ENCODE results near the gene LLPH.

Gene LLPH

DNA sequence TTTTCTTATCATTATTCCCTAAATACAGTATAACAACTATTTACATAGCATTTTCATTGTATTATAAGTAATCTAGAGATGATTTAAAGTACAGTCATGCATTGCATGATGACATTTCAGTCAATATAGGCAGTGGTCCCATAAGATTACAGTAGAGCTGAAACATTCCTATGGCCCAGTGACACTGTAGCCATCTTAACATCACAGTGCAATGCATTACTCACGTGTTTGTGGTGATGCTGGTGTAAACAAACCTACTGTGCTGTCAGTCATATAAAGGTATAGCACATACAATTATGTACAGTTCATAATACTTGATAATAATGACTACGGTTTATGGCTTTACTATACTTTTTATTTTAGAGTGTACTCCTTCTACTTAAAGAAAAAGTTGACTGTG lies 13.3 kb downstream of the LLPH start:
- H3K79me2 ChIP-seq (ENCODE audit: insufficient read depth, low read depth), result no peaks in the 10 kb centered on the region
- H3K4me1 ChIP-seq (ENCODE audit: low read depth, poor library complexity, severe bottlenecking), result peaks cover 20% of the 10 kb centered on the region
- H3K4me2 ChIP-seq, result no peak overlapping the region
- H3K27ac ChIP-seq, result no peak overlapping the region
- H2AFZ ChIP-seq (ENCODE audit: low read depth), result no peak overlapping the region
- no peaks in the 10 kb centered on the region for H4K20me1 ChIP-seq (ENCODE audit: insufficient read depth)
- no peak overlapping the region for H3K9ac ChIP-seq
- TF ChIP-seq, protein P1, sequence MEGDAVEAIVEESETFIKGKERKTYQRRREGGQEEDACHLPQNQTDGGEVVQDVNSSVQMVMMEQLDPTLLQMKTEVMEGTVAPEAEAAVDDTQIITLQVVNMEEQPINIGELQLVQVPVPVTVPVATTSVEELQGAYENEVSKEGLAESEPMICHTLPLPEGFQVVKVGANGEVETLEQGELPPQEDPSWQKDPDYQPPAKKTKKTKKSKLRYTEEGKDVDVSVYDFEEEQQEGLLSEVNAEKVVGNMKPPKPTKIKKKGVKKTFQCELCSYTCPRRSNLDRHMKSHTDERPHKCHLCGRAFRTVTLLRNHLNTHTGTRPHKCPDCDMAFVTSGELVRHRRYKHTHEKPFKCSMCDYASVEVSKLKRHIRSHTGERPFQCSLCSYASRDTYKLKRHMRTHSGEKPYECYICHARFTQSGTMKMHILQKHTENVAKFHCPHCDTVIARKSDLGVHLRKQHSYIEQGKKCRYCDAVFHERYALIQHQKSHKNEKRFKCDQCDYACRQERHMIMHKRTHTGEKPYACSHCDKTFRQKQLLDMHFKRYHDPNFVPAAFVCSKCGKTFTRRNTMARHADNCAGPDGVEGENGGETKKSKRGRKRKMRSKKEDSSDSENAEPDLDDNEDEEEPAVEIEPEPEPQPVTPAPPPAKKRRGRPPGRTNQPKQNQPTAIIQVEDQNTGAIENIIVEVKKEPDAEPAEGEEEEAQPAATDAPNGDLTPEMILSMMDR (conservative IDR thresholded peaks at IDR 0.05; ENCODE audit: low read depth, low read length), result no peak
- H3K4me3 ChIP-seq (IDR thresholded peaks at IDR 0.05; ENCODE audit: insufficient read depth, low read depth, low read length), result no peak overlapping the region
- H3K36me3 ChIP-seq (ENCODE audit: insufficient read depth), result 0 out of 2 replicates have a peak, but pooled peaks cover 3% of the 10 kb centered on the region
- no peaks in the 10 kb centered on the region for H3K27me3 ChIP-seq (ENCODE audit: insufficient read depth, low read depth)

DNA sequence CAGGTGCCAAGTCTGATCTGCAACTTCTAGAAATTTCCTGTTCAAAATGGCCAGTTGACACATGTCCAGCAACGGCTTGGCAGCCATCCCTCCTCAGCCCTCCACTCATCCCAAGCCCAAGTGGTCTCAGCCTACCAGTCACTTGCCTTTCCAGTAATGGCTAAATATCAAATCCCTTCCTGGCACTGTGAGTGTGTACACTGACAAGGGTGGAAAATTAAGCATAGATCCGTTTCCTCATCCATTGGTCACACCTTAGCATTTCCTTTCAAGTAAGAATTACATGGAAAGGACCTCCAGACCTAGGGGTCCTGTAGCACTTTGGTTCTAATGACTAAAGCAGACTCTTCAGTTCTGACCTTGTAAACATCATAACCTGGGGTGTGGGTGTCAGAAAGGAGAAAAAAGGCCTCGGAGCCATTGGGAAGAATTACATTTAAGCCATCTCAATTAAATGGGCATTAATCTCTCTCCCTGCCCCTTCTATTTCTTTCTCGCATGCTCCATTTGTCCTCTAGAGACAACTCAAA lies 15.4 kb downstream of the LLPH start:
- TF ChIP-seq, protein P1 (conservative IDR thresholded peaks at IDR 0.05; ENCODE audit: low read depth, low read length), result no peak

DNA sequence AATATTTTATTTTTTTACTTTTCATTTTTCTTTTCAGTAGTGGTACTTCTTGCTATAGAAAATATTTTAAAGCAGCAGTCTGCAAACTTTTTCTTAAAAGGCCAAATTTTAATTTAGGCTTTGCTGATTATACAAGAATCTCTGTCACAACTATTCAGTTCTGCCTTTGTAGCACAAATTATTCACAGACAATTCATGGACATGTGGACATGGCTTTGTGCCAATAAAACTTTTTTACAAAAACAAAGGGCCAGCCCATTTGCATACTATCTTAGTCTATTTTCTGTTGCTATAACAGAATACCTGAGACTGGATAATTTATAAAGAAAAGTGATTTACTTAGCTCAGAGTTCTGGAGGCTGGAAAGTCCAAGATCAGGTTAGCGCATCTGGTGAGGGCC lies 17.1 kb downstream of the LLPH start:
- no peaks in the 10 kb centered on the region for H3K79me2 ChIP-seq (ENCODE audit: insufficient read depth, low read depth)
- H2AFZ ChIP-seq (ENCODE audit: low read depth), result no peak overlapping the region
- no peaks in the 10 kb centered on the region for H3K36me3 ChIP-seq (ENCODE audit: insufficient read depth)
- no peaks in the 10 kb centered on the region for H4K20me1 ChIP-seq (ENCODE audit: insufficient read depth)
- H3K27ac ChIP-seq, result no peak overlapping the region
- H3K4me1 ChIP-seq (ENCODE audit: low read depth, poor library complexity, severe bottlenecking), result no peaks in the 10 kb centered on the region
- no peaks in the 10 kb centered on the region for H3K27me3 ChIP-seq (ENCODE audit: insufficient read depth, low read depth)
- no peak overlapping the region for H3K4me3 ChIP-seq (IDR thresholded peaks at IDR 0.05; ENCODE audit: insufficient read depth, low read depth, low read length)
- TF ChIP-seq, protein P1 (conservative IDR thresholded peaks at IDR 0.05; ENCODE audit: low read depth, low read length), result no peak
- no peak overlapping the region for H3K4me2 ChIP-seq
- no peak overlapping the region for H3K9ac ChIP-seq

More for the DNA sequence above, 15.4 kb downstream of the LLPH start:
- Histone ChIP-seq H3K36me3 (ENCODE audit: insufficient read depth) (no peaks in the 10 kb centered on the region), H3K4me1 (ENCODE audit: low read depth, poor library complexity, severe bottlenecking) (peaks cover 7% of the 10 kb centered on the region), H3K27me3 (ENCODE audit: insufficient read depth, low read depth) (no peaks in the 10 kb centered on the region), H3K4me2 (no peak overlapping the region), H3K4me3 (IDR thresholded peaks at IDR 0.05; ENCODE audit: insufficient read depth, low read depth, low read length) (no peak overlapping the region), H2AFZ (ENCODE audit: low read depth) (no peak overlapping the region), H3K79me2 (ENCODE audit: insufficient read depth, low read depth) (no peaks in the 10 kb centered on the region), H3K27ac (no peak overlapping the region), H4K20me1 (ENCODE audit: insufficient read depth) (no peaks in the 10 kb centered on the region), H3K9ac (no peak overlapping the region)

DNA sequence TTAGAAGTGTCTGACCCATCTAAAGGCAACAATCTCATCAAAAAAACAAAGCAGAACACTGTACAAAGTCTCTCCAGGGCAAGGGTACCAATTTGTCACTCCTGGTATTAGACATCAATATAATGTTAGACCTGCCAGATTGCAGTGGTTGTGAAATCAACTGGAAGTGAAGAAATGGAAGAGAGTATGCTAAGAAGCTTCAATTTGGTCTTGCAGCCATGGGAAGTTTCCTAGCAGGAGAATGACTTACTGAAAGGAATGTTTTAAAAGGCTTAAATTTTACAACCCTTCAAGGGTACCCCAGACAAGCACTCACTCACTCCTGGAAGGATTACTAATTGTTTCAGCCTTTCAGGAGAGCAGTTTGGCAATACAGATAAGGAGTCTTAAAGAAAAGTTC lies 18.9 kb downstream of the LLPH start:
- no peak overlapping the region for H3K4me3 ChIP-seq (IDR thresholded peaks at IDR 0.05; ENCODE audit: insufficient read depth, low read depth, low read length)
- H3K27me3 ChIP-seq (ENCODE audit: insufficient read depth, low read depth), result no peaks in the 10 kb centered on the region
- H4K20me1 ChIP-seq (ENCODE audit: insufficient read depth), result no peaks in the 10 kb centered on the region
- peaks cover 5% of the 10 kb centered on the region for H3K4me1 ChIP-seq (ENCODE audit: low read depth, poor library complexity, severe bottlenecking)
- no peak overlapping the region for H3K9ac ChIP-seq
- H3K36me3 ChIP-seq (ENCODE audit: insufficient read depth), result no peaks in the 10 kb centered on the region
- H2AFZ ChIP-seq (ENCODE audit: low read depth), result no peak overlapping the region
- no peak overlapping the region for H3K4me2 ChIP-seq
- TF ChIP-seq, protein P1 (conservative IDR thresholded peaks at IDR 0.05; ENCODE audit: low read depth, low read length), result no peak
- H3K27ac ChIP-seq, result no peak overlapping the region
- no peaks in the 10 kb centered on the region for H3K79me2 ChIP-seq (ENCODE audit: insufficient read depth, low read depth)
